AG04449 (cell line): ENCODE results near the gene TANGO6.
"Not testable (repeated sequence)": the region's sequence is repeated elsewhere in the genome, so short reads cannot be mapped to it uniquely, and the experiment has no call there.

Experiments
- CTCF ChIA-PET: fragments of 350-600 bp; formaldehyde crosslinking; extraction: SDS; loops from one replicate; lab custom pipeline; 2021; ENCODE audit warnings: antibody characterized with exemption; lab: Yijun Ruan, JAX
- POLR2A ChIA-PET: fragments of 400-600, 350-600 bp; formaldehyde crosslinking; extraction: SDS; loops from one replicate; lab custom pipeline; 2020; ENCODE audit warnings: antibody characterized with exemption, inconsistent platforms; lab: Yijun Ruan, JAX
- DNase-seq: peaks from one replicate; pipeline ENCODE4 v3.0.0-alpha.2; 2010; ENCODE audit warnings: low read depth, low spot score
- H3K4me3 ChIP-seq: 2 replicates; pipeline ENCODE4 v1.5.1; 2011; ENCODE audit warnings: low read depth, mild to moderate bottlenecking, control low read depth, low read length
- TF ChIP-seq, protein P1 (sequence below): IDR thresholded peaks from one replicate; pipeline ENCODE4 v1.5.1; 2011; ENCODE audit warnings: mild to moderate bottlenecking, moderate library complexity, low read length, control low read depth, inconsistent platforms; ENCODE audit not compliant: insufficient read depth; ENCODE audit errors: missing control alignments

Gene TANGO6

DNA sequence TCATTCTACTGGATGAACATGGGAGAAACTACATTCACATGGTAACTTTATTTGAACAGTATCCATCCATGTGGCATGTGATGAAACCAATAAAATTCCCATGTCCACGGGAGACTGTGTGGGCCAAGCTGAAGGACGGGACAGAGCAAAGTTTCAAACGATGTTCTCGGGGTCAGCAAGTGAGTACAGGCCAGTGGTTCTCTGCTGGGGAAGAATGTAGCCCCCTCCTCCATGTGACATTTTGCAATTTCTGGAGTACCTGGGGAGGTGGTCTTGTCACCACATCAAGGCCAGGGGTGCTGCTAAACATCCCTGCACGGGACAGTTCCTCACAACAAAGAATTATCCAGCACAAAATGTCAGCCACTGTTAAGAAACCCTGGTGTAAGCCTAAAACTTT is 7.4 kb upstream of the TANGO6 start:
- H3K4me3 ChIP-seq, result no peak overlapping the region
- TF ChIP-seq, protein P1, sequence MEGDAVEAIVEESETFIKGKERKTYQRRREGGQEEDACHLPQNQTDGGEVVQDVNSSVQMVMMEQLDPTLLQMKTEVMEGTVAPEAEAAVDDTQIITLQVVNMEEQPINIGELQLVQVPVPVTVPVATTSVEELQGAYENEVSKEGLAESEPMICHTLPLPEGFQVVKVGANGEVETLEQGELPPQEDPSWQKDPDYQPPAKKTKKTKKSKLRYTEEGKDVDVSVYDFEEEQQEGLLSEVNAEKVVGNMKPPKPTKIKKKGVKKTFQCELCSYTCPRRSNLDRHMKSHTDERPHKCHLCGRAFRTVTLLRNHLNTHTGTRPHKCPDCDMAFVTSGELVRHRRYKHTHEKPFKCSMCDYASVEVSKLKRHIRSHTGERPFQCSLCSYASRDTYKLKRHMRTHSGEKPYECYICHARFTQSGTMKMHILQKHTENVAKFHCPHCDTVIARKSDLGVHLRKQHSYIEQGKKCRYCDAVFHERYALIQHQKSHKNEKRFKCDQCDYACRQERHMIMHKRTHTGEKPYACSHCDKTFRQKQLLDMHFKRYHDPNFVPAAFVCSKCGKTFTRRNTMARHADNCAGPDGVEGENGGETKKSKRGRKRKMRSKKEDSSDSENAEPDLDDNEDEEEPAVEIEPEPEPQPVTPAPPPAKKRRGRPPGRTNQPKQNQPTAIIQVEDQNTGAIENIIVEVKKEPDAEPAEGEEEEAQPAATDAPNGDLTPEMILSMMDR, result no peak
- POLR2A ChIA-PET, result no interaction called here
- CTCF ChIA-PET, result interaction anchor here (1.2 to 4.0 kb wide), 3 partner anchors 9 to 315 kb away, joined by 3 to 34 read pairs (median 5); partner anchors contain the start of gene TANGO6
- DNase-seq, result no peak

DNA sequence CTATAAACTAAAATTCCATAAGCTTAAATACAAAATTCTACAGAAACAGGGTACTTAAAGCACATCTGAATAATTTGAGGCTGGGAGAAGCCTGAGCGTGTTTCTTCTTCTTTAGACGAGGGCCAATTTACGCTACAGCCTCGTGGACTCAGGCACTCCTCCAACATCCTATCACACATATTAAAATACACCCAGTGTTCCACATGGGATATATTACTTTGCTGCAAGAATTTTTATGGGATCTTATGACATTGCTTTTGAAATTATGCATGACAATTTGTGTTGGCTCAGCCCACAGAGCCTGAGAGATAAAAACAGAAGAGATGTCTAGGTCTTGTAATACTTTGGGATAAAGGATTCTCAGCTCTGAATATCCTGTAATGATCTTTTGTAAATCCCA is 3.5 kb upstream of the TANGO6 start:
- DNase-seq, result no peak
- CTCF ChIA-PET, result interaction anchor here (1.3 to 1.7 kb wide), 2 partner anchors 249 to 319 kb away, joined by 3 to 4 read pairs; no protein-coding TSS in a partner anchor
- POLR2A ChIA-PET, result no interaction called here
- no peak overlapping the region for H3K4me3 ChIP-seq
- TF ChIP-seq, protein P1, result no peak

DNA sequence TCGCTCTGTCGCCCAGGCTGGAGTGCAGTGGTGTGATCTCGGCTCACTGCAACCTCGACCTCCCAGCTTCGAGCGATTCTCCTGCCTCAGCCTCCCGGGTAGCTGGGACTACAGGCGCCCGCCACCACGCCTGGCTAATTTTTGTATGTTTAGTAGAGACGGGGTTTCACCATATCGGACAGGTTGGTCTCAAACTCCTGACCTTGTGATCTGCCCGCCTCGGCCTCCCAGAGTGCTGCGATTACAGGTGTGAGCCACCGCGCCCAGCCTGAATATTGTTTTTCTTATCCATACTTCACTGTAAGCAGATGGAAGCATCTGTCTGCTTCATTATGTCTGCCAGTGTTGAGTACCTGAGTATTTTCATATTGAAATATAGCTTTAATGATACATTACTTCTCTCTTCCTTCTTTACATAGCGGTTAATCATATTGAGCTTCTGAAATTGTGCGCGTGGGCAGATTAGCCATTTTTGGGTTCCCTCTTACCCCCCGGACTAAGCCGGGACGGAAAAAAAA is 308 bp upstream of the TANGO6 start:
- peak overlapping the region; percentile 86 for H3K4me3 ChIP-seq
- DNase-seq, result not testable (repeated sequence)
- POLR2A ChIA-PET, result interaction anchor here (1.6 kb wide), 1 partner anchor 252 kb away, joined by 5 read pairs; no protein-coding TSS in a partner anchor
- CTCF ChIA-PET, result interaction anchor here (0.7 to 11.2 kb wide), 16 partner anchors 7 to 322 kb away, joined by 3 to 303 read pairs (median 6); no protein-coding TSS in a partner anchor

DNA sequence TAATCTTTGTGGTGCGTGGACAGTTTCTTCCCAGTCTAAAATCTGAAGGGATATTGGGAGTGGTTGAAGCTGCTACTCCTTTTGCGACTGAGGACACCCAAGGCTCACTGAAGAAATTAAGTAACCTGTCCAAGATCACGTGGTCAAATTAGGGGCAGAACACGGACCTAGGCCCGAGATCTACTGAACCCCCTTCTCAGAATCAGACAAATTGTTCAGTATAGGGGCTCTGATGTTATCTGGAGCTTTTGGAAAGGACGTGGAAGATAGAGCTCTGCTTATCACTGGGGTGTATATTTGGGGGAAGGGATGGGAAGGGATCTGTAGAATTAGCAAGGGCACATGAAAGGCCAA is 857 bp downstream of the TANGO6 start:
- TF ChIP-seq, protein P1, result no peak
- no peak for DNase-seq
- ChIA-PET POLR2A (interaction anchor here (1.6 kb wide), 1 partner anchor 253 kb away, joined by 5 read pairs; no protein-coding TSS in a partner anchor), CTCF (interaction anchor here (1.1 to 11.2 kb wide), 17 partner anchors 8 to 430 kb away, joined by 3 to 303 read pairs (median 6); no protein-coding TSS in a partner anchor)
- H3K4me3 ChIP-seq, result peak overlapping the region; percentile 86

DNA sequence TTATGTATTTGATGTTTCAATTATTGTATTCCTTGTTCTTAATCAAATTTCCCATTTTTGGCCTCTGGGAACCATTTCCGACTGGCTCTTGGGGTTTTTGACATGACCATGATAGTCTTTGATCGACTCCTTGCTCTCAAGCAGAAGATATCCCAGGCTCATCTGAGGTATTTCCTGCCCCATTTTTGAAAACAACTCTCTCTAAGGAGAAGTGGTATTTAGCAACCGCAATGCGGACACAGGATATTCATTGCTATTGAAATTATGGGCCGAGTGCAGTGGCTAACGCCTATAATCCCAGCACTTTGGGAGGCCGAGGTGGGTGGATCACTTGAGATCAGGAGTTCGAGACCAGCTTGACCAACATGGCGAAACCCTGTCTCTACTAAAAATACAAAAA is 5.5 kb downstream of the TANGO6 start:
- no peak overlapping the region for H3K4me3 ChIP-seq
- TF ChIP-seq, protein P1, result no peak
- no peak for DNase-seq
- ChIA-PET CTCF (interaction anchor here (1.5 to 11.2 kb wide), 3 partner anchors 146 to 270 kb away, joined by 3 to 303 read pairs (median 6); partner anchors contain the start of gene HAS3), POLR2A (no interaction called here)

DNA sequence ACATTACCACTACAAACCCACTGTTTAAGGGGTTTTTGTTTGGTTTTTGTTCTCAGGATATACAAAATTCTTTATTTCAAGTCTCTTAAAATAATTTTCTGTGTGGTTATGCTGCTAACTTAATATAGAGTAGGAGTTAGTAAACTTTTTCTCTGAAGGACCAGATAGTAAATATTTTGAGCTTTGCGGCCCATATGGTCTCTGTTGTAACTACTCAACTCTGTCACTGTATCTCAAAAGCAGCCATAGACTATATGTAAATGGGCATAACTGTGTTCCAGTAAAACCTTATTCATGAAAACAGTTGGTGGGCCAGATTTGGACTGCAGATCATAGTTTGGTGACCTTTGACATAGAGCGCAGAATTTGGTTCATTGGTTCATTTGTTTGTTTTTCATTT is 7.2 kb downstream of the TANGO6 start:
- ChIA-PET CTCF (interaction anchor here (0.7 to 11.2 kb wide), 5 partner anchors 59 to 329 kb away, joined by 3 to 303 read pairs (median 3); partner anchors contain the start of gene HAS3), POLR2A (no interaction called here)
- no peak for DNase-seq
- TF ChIP-seq, protein P1, result no peak
- H3K4me3 ChIP-seq, result no peak overlapping the region
